ENCODE results near the gene AGMO. TPM values are rescaled to one million over a fixed set of nuclear protein-coding genes. Genes with fewer than 3 reads are reported as not detected.

Gene AGMO
- total RNA-seq, 1 experiment from 2014 or later = not detected

Other genes starting within 250 kb of the AGMO start
- not detected in 2 replicates for gene MEOX2, start 124.7 kb upstream of the AGMO start, total RNA-seq (2014; rRNA removed; shearing (Covaris generic))